ENCODE measurements around the gene PRDX5.

PRDX5 gene

GRCh38 chr11:64330888-64331287 is 13.0 kb downstream of the PRDX5 start:
- peaks cover 44 to 47% of the 10 kb centered on the region in 2 experiments for H3K4me1 ChIP-seq (ENCODE audit: control insufficient read depth in 1 of 2, insufficient read depth in 1 of 2, low read depth in 1 of 2, low read length in 1 of 2)
- no peaks in the 10 kb centered on the region for H3K9me3 ChIP-seq
- no peak for TF ChIP-seq CTCF (IDR thresholded peaks at IDR 0.05)
- peak overlapping the region; percentile 92 for H3K27ac ChIP-seq
- peak overlapping the region in 1 of 2 experiments; percentile 61 for H3K4me3 ChIP-seq (ENCODE audit: low read depth in 1 of 2, low read length in 1 of 2)
- H3K27me3 ChIP-seq, result no peaks in the 10 kb centered on the region
- no peaks in the 10 kb centered on the region for H3K36me3 ChIP-seq

DNA sequence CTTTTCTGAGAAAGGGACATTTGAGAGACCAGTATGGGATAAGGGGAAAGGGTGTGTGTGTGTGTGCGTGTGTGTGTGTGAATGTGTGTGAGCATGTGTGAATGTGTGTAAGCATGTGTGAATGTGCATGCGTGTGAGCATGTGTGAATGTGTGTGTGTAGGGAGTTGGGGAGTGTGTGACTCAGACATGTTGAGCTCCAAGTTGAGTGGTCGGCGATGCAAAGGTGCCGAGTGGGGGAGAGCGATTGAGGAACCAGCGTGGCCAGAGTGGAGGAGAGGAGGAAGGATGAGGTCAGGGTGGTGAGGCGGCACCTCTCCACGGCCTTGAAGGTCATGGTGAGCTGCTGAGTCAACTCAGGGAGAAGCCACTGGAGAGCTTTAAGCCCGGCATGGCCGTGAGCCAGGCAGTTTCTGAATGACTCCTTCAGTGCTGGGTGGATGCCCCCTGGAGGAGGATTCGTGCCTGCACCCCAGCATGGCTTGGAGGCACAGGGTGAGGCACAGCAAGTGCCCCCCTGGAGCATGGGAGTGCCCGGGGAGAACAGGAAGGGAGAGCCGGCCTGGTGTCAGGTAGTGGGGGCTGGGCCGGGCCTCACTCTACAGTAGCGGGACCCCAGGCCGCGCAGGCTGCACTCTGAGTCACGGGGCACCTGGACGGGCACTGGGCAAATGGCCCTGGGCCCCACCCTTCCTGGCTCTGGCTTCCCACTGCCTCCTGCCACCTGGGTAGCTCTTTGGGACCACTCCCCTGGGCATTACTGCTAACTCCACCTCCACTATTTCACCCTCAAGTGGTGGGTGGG is 13.8 kb downstream of the PRDX5 start:
- H3K4me3 ChIP-seq (ENCODE audit: low read depth in 1 of 2, low read length in 1 of 2), result peak overlapping the region; percentile 32 to 61
- H3K36me3 ChIP-seq, result no peaks in the 10 kb centered on the region
- peak; percentile 65 for TF ChIP-seq CTCF (IDR thresholded peaks at IDR 0.05)
- peaks cover 44 to 47% of the 10 kb centered on the region in 2 experiments for H3K4me1 ChIP-seq (ENCODE audit: control insufficient read depth in 1 of 2, insufficient read depth in 1 of 2, low read depth in 1 of 2, low read length in 1 of 2)
- no peaks in the 10 kb centered on the region for H3K27me3 ChIP-seq
- H3K27ac ChIP-seq, result peak overlapping the region; percentile 92
- H3K9me3 ChIP-seq, result no peaks in the 10 kb centered on the region

DNA sequence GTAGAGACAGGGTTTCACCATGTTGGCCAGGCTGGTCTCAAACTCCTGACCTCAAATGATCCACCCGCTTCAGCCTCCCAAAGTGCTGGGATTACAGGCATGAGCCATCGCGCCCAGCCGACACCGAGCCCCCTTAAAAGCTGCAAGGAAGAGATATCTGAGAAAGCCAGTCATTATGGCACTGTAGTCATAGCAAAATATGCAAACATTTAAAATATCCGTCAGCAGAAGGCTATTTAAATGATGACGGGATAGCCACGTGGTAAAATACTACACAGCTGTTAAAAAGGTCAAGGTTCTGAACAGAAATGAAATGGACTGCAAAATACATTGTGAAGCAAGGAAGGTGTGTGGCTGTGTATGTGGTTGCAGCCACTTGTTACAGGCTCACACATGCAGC is 15.6 kb downstream of the PRDX5 start:
- Histone ChIP-seq H3K27ac (no peak overlapping the region), H3K4me3 (ENCODE audit: low read depth in 1 of 2, low read length in 1 of 2) (no peak overlapping the region), H3K27me3 (no peaks in the 10 kb centered on the region), H3K36me3 (no peaks in the 10 kb centered on the region), H3K9me3 (no peaks in the 10 kb centered on the region), H3K4me1 (ENCODE audit: control insufficient read depth in 1 of 2, insufficient read depth in 1 of 2, low read depth in 1 of 2, low read length in 1 of 2) (peaks cover 59% of the 10 kb centered on the region in 2 experiments)
- TF ChIP-seq CTCF (IDR thresholded peaks at IDR 0.05), result no peak

DNA sequence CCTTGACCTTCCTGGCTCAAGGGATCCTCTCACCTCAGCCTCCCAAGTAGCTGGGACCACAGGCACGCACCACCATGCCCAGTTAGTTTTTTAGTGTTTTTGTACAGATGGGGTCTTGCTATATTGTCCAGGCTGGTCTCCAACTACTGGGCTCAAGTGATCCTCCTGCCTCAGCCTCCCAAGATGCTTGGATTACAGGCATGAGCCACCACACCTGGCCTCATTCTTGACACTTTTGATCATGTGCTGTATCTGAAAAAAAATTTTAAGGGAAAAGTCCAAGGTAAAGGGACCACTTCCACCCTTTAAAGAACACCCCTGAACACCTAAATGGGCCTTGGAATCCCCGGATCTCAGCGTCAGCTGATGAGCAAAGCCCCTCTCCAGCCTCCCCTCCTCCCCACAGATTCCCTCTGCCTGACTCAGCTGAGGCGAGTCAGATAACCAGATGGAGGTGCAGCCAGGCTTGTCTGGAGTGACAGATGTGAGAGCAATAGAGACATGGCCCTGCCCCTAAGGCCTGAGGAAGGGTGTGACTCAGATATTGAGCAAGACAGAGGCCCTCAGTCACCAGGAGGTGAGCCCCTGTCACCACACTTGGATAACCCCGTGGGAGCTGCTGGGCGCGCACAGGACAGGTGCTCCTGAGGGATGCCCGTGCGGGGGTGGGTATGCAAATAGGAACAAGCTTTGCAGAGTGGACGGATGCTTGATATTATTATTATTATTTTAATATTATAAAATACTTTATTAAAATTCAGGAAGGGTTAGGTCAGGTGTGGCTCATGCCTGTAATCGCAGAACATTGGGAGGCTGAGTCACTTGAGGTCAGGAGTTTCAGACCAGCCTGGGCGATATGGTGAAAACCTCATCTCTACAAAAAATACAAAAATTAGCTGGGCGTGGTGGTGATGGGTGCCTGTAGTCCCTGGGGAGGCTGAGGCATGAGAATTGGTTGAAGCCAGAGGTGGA is 17.1 kb downstream of the PRDX5 start:
- peak overlapping the region; percentile 74 for H3K27ac ChIP-seq
- no peaks in the 10 kb centered on the region for H3K9me3 ChIP-seq
- H3K4me1 ChIP-seq (ENCODE audit: control insufficient read depth in 1 of 2, insufficient read depth in 1 of 2, low read depth in 1 of 2, low read length in 1 of 2), result peaks cover 74% of the 10 kb centered on the region in 2 experiments
- H3K36me3 ChIP-seq, result no peaks in the 10 kb centered on the region
- TF ChIP-seq CTCF (IDR thresholded peaks at IDR 0.05), result no peak
- H3K4me3 ChIP-seq (ENCODE audit: low read depth in 1 of 2, low read length in 1 of 2), result peak overlapping the region; percentile 2 to 14
- no peaks in the 10 kb centered on the region for H3K27me3 ChIP-seq

- H3K4me1 ChIP-seq (ENCODE audit: control insufficient read depth in 1 of 2, insufficient read depth in 1 of 2, low read depth in 1 of 2, low read length in 1 of 2), result peaks cover 73 to 80% of the 10 kb centered on the region in 2 experiments
- peak overlapping the region; percentile 99 for H3K27ac ChIP-seq
- no peaks in the 10 kb centered on the region for H3K9me3 ChIP-seq
- no peaks in the 10 kb centered on the region for H3K27me3 ChIP-seq
- no peak overlapping the region for H3K4me3 ChIP-seq (ENCODE audit: low read depth in 1 of 2, low read length in 1 of 2)
- TF ChIP-seq CTCF (IDR thresholded peaks at IDR 0.05), result no peak
- H3K36me3 ChIP-seq, result peaks cover 8% of the 10 kb centered on the region
These were observed 19.8 kb downstream of the PRDX5 start for GRCh38 chr11:64337538-64338249.
